Upper lobe of left lung (tissue), 6 donors: ENCODE measurements around the gene CYP2S1. TPM values are rescaled to one million over a fixed set of nuclear protein-coding genes. Genes with fewer than 3 reads are reported as not detected.
A peak's percentile ranks its signal among the peaks of the same experiment; 100 is the strongest.

ENCODE experiments used
- ATAC-seq, 2 donors: fragments of 200-7000 bp; cut with Tn5 transposase; one replicate each; pipeline ENCODE4 v1.9.1; 2022; ENCODE audit warnings: mild to moderate bottlenecking in 2 of 2, moderate library complexity in 2 of 2; ENCODE audit not compliant: low FRiP score in 2 of 2
- DNase-seq, 2 donors: peaks; one replicate each; pipeline ENCODE4 v3.0.0-alpha.2; 2019 to 2020
- H3K27ac ChIP-seq, 4 donors: fragments of 200-600 bp; sonication (generic); one replicate each; pipeline ENCODE4 v1.5.1; 2016 to 2019
- H3K27me3 ChIP-seq, 4 donors: fragments of 200-600 bp; sonication (generic); one replicate each; pipeline ENCODE4 v1.5.1; 2017 to 2019
- H3K36me3 ChIP-seq, 4 donors: fragments of 200-600 bp; sonication (generic); one replicate each; pipeline ENCODE4 v1.5.1; 2016 to 2019
- H3K4me1 ChIP-seq, 4 donors: fragments of 200-600 bp; sonication (generic); one replicate each; pipeline ENCODE4 v1.5.1; 2018 to 2019
- H3K4me3 ChIP-seq, 4 donors: fragments of 200-600 bp; sonication (generic); one replicate each; pipeline ENCODE4 v1.5.1; 2017 to 2019; ENCODE audit warnings: mild to moderate bottlenecking in 2 of 4, moderate library complexity in 1 of 4
- H3K9me3 ChIP-seq, 4 donors: fragments of 200-600 bp; sonication (generic); one replicate each; pipeline ENCODE4 v1.5.1; 2018 to 2019
- EP300 ChIP-seq, 4 donors: sonication (generic); formaldehyde crosslinking; IDR thresholded peaks; one replicate each; pipeline ENCODE4 v1.5.1; 2017; ENCODE audit warnings: antibody characterized with exemption in 4 of 4, control low read depth in 2 of 4
- POLR2A ChIP-seq, 4 donors: fragments of 450-650 bp; IDR thresholded peaks; one replicate each; pipeline ENCODE4 v1.5.1; 2016 to 2017; ENCODE audit warnings: antibody characterized with exemption in 4 of 4, mild to moderate bottlenecking in 2 of 4
- POLR2AphosphoS5 ChIP-seq, 2 donors: sonication (generic); formaldehyde crosslinking; IDR thresholded peaks; one replicate each; pipeline ENCODE4 v1.5.1; 2017; ENCODE audit warnings: antibody characterized with exemption in 2 of 2
- WGBS, 2 donors: methylation state at CpG; one replicate each; pipeline ENCODE4 v1.1.5; 2017 to 2018; 5-methylcytosine and 5-hydroxymethylcytosine counted together
- total RNA-seq, 6 donors: library from RNA; depleted of rRNA in 4 of 6; stranded (reverse); fragments of >200 nt in 4 of 6; gene quantifications; one replicate each; pipeline versions ENCODE4 v1.1.0 to v1.2.1, GENCODE V29; 2016 to 2021
- TF ChIP-seq, protein P1 (sequence below), 6 experiments: fragments of 450-650 bp in 4 of 6; fragments of 200-600 bp in 2 of 6; sonication (generic) in 2 of 6; IDR thresholded peaks; one replicate each; pipeline ENCODE4 v1.5.1; 2016 to 2019; ENCODE audit warnings: antibody characterized with exemption in 6 of 6
- donor health status: DM: no; HTN: no; CAD: no; lungs with moderate emphysema.
- donor health status: DM: no; HTN: yes; CAD: no; lungs with severe emphysema.

CYP2S1 gene
- total RNA-seq, 6 donors from 2014 or later, result 5.2 to 40.6 (median 20.1) TPM

- DNase-seq, result no peak
- Histone ChIP-seq H3K36me3 (peaks cover 0 to 3% (median 0%) of the 10 kb centered on the region in 4 donors), H3K4me1 (peaks cover 13 to 16% (median 14%) of the 10 kb centered on the region in 4 donors), H3K9me3 (no peaks in the 10 kb centered on the region), H3K4me3 (no peak overlapping the region), H3K27ac (no peak overlapping the region), H3K27me3 (peaks cover 0 to 6% (median 0%) of the 10 kb centered on the region in 4 donors)
- WGBS, 2 donors, result 90 to 92% methylated on average over 2 to 3 of the region's 3 CpGs
- TF ChIP-seq POLR2AphosphoS5 (IDR thresholded peaks at IDR 0.05) (no peak), POLR2A (IDR thresholded peaks at IDR 0.05) (no peak)
- no peak for ATAC-seq
Measured at GRCh38 chr19:41230067-41230857, 37.2 kb downstream of the CYP2S1 start.

GRCh38 chr19:41232686-41233085 lies 39.7 kb downstream of the CYP2S1 start:
- no peaks in the 10 kb centered on the region for H3K4me1 ChIP-seq
- H3K36me3 ChIP-seq, result peaks cover 0 to 10% (median 0%) of the 10 kb centered on the region in 4 donors
- H3K27ac ChIP-seq, result no peak overlapping the region
- TF ChIP-seq, protein P1, sequence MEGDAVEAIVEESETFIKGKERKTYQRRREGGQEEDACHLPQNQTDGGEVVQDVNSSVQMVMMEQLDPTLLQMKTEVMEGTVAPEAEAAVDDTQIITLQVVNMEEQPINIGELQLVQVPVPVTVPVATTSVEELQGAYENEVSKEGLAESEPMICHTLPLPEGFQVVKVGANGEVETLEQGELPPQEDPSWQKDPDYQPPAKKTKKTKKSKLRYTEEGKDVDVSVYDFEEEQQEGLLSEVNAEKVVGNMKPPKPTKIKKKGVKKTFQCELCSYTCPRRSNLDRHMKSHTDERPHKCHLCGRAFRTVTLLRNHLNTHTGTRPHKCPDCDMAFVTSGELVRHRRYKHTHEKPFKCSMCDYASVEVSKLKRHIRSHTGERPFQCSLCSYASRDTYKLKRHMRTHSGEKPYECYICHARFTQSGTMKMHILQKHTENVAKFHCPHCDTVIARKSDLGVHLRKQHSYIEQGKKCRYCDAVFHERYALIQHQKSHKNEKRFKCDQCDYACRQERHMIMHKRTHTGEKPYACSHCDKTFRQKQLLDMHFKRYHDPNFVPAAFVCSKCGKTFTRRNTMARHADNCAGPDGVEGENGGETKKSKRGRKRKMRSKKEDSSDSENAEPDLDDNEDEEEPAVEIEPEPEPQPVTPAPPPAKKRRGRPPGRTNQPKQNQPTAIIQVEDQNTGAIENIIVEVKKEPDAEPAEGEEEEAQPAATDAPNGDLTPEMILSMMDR (IDR thresholded peaks at IDR 0.05), result no peak
- no peak for TF ChIP-seq POLR2A (IDR thresholded peaks at IDR 0.05)
- TF ChIP-seq POLR2AphosphoS5 (IDR thresholded peaks at IDR 0.05), result no peak
- TF ChIP-seq EP300 (IDR thresholded peaks at IDR 0.05), result no peak
- DNase-seq (no peak), ATAC-seq (no peak)
- H3K27me3 ChIP-seq, result no peaks in the 10 kb centered on the region
- H3K4me3 ChIP-seq, result no peak overlapping the region
- no peaks in the 10 kb centered on the region for H3K9me3 ChIP-seq
- WGBS, 2 donors, result 83 to 87% methylated on average over 8 of the region's 8 CpGs

- Histone ChIP-seq H3K27me3 (no peaks in the 10 kb centered on the region), H3K27ac (no peak overlapping the region), H3K4me3 (no peak overlapping the region), H3K36me3 (peaks cover 0 to 17% (median 0%) of the 10 kb centered on the region in 4 donors), H3K4me1 (no peaks in the 10 kb centered on the region), H3K9me3 (no peaks in the 10 kb centered on the region)
- ATAC-seq (peak; percentile 72 to 78), DNase-seq (peak in 1 of 2 donors; percentile 63)
- TF ChIP-seq EP300 (IDR thresholded peaks at IDR 0.05) (peak in 1 of 4 donors; percentile 12), POLR2AphosphoS5 (IDR thresholded peaks at IDR 0.05) (peak in 1 of 2 donors; percentile 62)
- TF ChIP-seq, protein P1 (IDR thresholded peaks at IDR 0.05), result no peak
- 43 to 64% methylated on average over 4 of the region's 4 CpGs for WGBS, 2 donors
Measured at GRCh38 chr19:41233748-41234240, 40.8 kb downstream of the CYP2S1 start.

- Histone ChIP-seq H3K27ac (no peak overlapping the region), H3K4me1 (no peaks in the 10 kb centered on the region), H3K27me3 (no peaks in the 10 kb centered on the region), H3K4me3 (no peak overlapping the region), H3K36me3 (peaks cover 0 to 20% (median 0%) of the 10 kb centered on the region in 4 donors), H3K9me3 (no peaks in the 10 kb centered on the region)
- 71 to 83% methylated on average over 8 of the region's 8 CpGs for WGBS, 2 donors
- no peak for TF ChIP-seq POLR2A (IDR thresholded peaks at IDR 0.05)
- TF ChIP-seq POLR2AphosphoS5 (IDR thresholded peaks at IDR 0.05), result no peak
- no peak for TF ChIP-seq EP300 (IDR thresholded peaks at IDR 0.05)
- TF ChIP-seq, protein P1 (IDR thresholded peaks at IDR 0.05), result no peak
- no peak for DNase-seq
- no peak for ATAC-seq
Measured at GRCh38 chr19:41234512-41235168, 41.6 kb downstream of the CYP2S1 start.

DNA sequence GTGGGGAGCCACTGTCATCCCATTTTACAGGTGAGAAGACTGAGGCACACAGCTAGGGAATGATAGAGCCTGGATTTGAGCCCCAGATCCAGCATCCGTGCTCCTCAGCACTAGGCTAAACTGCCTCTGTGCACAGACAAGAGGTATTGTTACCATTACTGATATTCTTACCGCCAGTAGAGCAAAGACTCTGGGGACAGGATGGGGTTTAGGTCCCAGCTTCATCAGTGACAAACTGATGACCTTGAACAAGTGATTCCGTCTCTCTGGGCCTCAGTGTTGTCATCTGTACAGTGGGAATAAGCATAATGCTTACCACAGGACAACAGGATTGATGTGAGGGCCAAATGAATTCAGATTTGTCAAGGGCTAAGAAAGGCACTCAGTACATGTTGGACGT lies 42.5 kb downstream of the CYP2S1 start:
- DNase-seq (no peak), ATAC-seq (no peak)
- H3K27me3 ChIP-seq, result no peaks in the 10 kb centered on the region
- no peaks in the 10 kb centered on the region for H3K4me1 ChIP-seq
- 87 to 94% methylated on average over 4 of the region's 4 CpGs for WGBS, 2 donors
- no peak overlapping the region for H3K4me3 ChIP-seq
- H3K27ac ChIP-seq, result no peak overlapping the region
- TF ChIP-seq POLR2A (IDR thresholded peaks at IDR 0.05) (no peak), POLR2AphosphoS5 (IDR thresholded peaks at IDR 0.05) (no peak), EP300 (IDR thresholded peaks at IDR 0.05) (no peak)
- TF ChIP-seq, protein P1 (IDR thresholded peaks at IDR 0.05), result no peak
- peaks cover 0 to 20% (median 0%) of the 10 kb centered on the region in 4 donors for H3K36me3 ChIP-seq
- no peaks in the 10 kb centered on the region for H3K9me3 ChIP-seq
